Esophagus squamous epithelium (tissue), 5 donors: ENCODE results near the gene IL22RA1. TPM values are rescaled to one million over a fixed set of nuclear protein-coding genes. Genes with fewer than 3 reads are reported as not detected.

Experiments used
- DNase-seq: peaks from one replicate; lab custom pipeline; 2025; lab: John Stamatoyannopoulos, UW
- H3K27ac ChIP-seq, 4 donors: fragments of 200-600 bp; sonication (generic); one replicate each; pipeline ENCODE4 v1.5.1; 2016 to 2019; ENCODE audit warnings: mild to moderate bottlenecking in 1 of 4
- H3K27me3 ChIP-seq, 4 donors: fragments of 200-600 bp; sonication (generic); 1 replicate in 3 of 4; 2 replicates in 1 of 4; pipeline versions ENCODE4 v1.5.1 to v1.6.0; 2017 to 2021; ENCODE audit warnings: antibody characterized with exemption in 1 of 4
- H3K36me3 ChIP-seq, 3 donors: fragments of 200-600 bp; sonication (generic); one replicate each; pipeline ENCODE4 v1.5.1; 2016 to 2019
- H3K4me1 ChIP-seq, 3 donors: fragments of 200-600 bp; sonication (generic); one replicate each; pipeline ENCODE4 v1.5.1; 2017 to 2019
- H3K4me3 ChIP-seq, 4 donors: fragments of 200-600 bp; sonication (generic); 1 replicate in 3 of 4; 2 replicates in 1 of 4; pipeline ENCODE4 v1.5.1; 2016 to 2019; ENCODE audit warnings: mild to moderate bottlenecking in 2 of 4, moderate library complexity in 1 of 4
- H3K9me3 ChIP-seq, 3 donors: fragments of 200-600 bp; sonication (generic); one replicate each; pipeline ENCODE4 v1.5.1; 2016 to 2019
- POLR2A ChIP-seq, 4 donors: fragments of 450-650 bp; IDR thresholded peaks; one replicate each; pipeline ENCODE4 v1.6.1; 2017; ENCODE audit warnings: antibody characterized with exemption in 4 of 4, mild to moderate bottlenecking in 4 of 4, moderate library complexity in 3 of 4
- WGBS, 2 donors: methylation state at CpG; one replicate each; pipeline ENCODE4 v1.1.5; 2018; 5-methylcytosine and 5-hydroxymethylcytosine counted together
- intact Hi-C: fragments of 100-400 bp; cut with DNase I; formaldehyde crosslinking; loops from one replicate; pipeline ENCODE4 v1.15.0; 2022
- total RNA-seq, 4 donors: library from RNA; depleted of rRNA; stranded (reverse); fragments of >200 nt; gene quantifications; one replicate each; pipeline ENCODE4 v1.1.0, GENCODE V29; 2016
- TF ChIP-seq, protein P1 (sequence below), 6 experiments: fragments of 450-650 bp in 4 of 6; fragments of 200-600 bp in 2 of 6; sonication (generic) in 2 of 6; IDR thresholded peaks; one replicate each; pipeline ENCODE4 v1.5.1; 2016 to 2019; ENCODE audit warnings: antibody characterized with exemption in 6 of 6, mild to moderate bottlenecking in 4 of 6, moderate library complexity in 4 of 6
- donor health status: DM: yes; HTN: yes; CAD: no.

Gene IL22RA1
- total RNA-seq, 4 donors from 2014 or later, result 3.6 to 16.0 (median 10.5) TPM

- Histone ChIP-seq H3K4me1 (peaks cover 4 to 28% (median 12%) of the 10 kb centered on the region in 3 donors), H3K36me3 (peaks cover 0 to 22% (median 0%) of the 10 kb centered on the region in 3 donors), H3K4me3 (no peak overlapping the region), H3K9me3 (no peaks in the 10 kb centered on the region), H3K27me3 (peaks cover 0 to 4% (median 0%) of the 10 kb centered on the region in 4 donors), H3K27ac (no peak overlapping the region)
- intact Hi-C loops, result no loop called here
- TF ChIP-seq, protein P1, sequence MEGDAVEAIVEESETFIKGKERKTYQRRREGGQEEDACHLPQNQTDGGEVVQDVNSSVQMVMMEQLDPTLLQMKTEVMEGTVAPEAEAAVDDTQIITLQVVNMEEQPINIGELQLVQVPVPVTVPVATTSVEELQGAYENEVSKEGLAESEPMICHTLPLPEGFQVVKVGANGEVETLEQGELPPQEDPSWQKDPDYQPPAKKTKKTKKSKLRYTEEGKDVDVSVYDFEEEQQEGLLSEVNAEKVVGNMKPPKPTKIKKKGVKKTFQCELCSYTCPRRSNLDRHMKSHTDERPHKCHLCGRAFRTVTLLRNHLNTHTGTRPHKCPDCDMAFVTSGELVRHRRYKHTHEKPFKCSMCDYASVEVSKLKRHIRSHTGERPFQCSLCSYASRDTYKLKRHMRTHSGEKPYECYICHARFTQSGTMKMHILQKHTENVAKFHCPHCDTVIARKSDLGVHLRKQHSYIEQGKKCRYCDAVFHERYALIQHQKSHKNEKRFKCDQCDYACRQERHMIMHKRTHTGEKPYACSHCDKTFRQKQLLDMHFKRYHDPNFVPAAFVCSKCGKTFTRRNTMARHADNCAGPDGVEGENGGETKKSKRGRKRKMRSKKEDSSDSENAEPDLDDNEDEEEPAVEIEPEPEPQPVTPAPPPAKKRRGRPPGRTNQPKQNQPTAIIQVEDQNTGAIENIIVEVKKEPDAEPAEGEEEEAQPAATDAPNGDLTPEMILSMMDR (IDR thresholded peaks at IDR 0.05), result no peak
- TF ChIP-seq POLR2A (IDR thresholded peaks at IDR 0.05), result no peak
- no peak for DNase-seq
- 64 to 68% methylated on average over 12 of the region's 13 CpGs for WGBS, 2 donors
Observed at GRCh38 chr1:24138476-24139221, 4.3 kb downstream of the IL22RA1 start.

- Histone ChIP-seq H3K4me3 (no peak overlapping the region), H3K36me3 (peaks cover 0 to 34% (median 0%) of the 10 kb centered on the region in 3 donors), H3K27ac (no peak overlapping the region), H3K27me3 (no peaks in the 10 kb centered on the region), H3K9me3 (no peaks in the 10 kb centered on the region), H3K4me1 (peaks cover 0 to 12% (median 2%) of the 10 kb centered on the region in 3 donors)
- TF ChIP-seq, protein P1 (IDR thresholded peaks at IDR 0.05), result no peak
- no peak for TF ChIP-seq POLR2A (IDR thresholded peaks at IDR 0.05)
- intact Hi-C loops, result no loop called here
- no peak for DNase-seq
- 74 to 82% methylated on average over 8 to 12 of the region's 15 CpGs for WGBS, 2 donors
Observed at GRCh38 chr1:24136956-24137539, 5.9 kb downstream of the IL22RA1 start.

GRCh38 chr1:24134376-24134775 is 8.6 kb downstream of the IL22RA1 start:
- Histone ChIP-seq H3K4me3 (no peak overlapping the region), H3K27me3 (no peaks in the 10 kb centered on the region), H3K4me1 (no peaks in the 10 kb centered on the region), H3K36me3 (peaks cover 0 to 55% (median 0%) of the 10 kb centered on the region in 3 donors), H3K27ac (peak overlapping the region in 1 of 4 donors; percentile 59), H3K9me3 (peaks cover 0 to 10% (median 0%) of the 10 kb centered on the region in 3 donors)
- DNase-seq, result no peak
- intact Hi-C loops, result no loop called here
- TF ChIP-seq, protein P1 (IDR thresholded peaks at IDR 0.05), result no peak
- TF ChIP-seq POLR2A (IDR thresholded peaks at IDR 0.05), result no peak
- WGBS, 2 donors, result 59 to 61% methylated on average over 3 of the region's 3 CpGs

- no peak overlapping the region for H3K4me3 ChIP-seq
- TF ChIP-seq POLR2A (IDR thresholded peaks at IDR 0.05), result no peak
- TF ChIP-seq, protein P1 (IDR thresholded peaks at IDR 0.05), result no peak
- WGBS, 2 donors, result 69 to 92% methylated on average over 1 of the region's 1 CpG
- H3K27me3 ChIP-seq, result no peaks in the 10 kb centered on the region
- intact Hi-C loops, result no loop called here
- H3K9me3 ChIP-seq, result peaks cover 0 to 10% (median 0%) of the 10 kb centered on the region in 3 donors
- H3K27ac ChIP-seq, result peak overlapping the region in 1 of 4 donors; percentile 59
- H3K4me1 ChIP-seq, result no peaks in the 10 kb centered on the region
- no peak for DNase-seq
- peaks cover 0 to 60% (median 0%) of the 10 kb centered on the region in 3 donors for H3K36me3 ChIP-seq
Observed at GRCh38 chr1:24133819-24134218, 9.1 kb downstream of the IL22RA1 start.

DNA sequence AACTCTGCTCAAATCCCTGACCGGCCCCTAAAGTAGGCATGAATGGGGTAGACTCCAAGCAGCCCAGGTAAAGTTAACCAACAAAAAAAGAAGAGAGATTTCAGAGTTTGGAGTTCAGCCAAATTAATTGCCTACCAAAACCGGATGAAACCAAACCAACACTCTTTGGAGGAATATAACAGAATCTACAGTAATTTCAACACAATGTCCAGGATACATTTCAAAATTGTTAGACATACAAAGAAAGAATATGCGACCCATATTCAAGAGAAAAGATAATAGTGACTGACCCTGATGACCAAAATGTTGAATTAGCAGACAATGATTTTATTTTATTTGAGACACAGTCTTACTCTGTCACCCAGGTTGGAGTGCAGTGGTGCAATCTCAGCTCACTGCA is 12.6 kb downstream of the IL22RA1 start:
- intact Hi-C loops, result no loop called here
- Histone ChIP-seq H3K9me3 (peaks cover 0 to 10% (median 0%) of the 10 kb centered on the region in 3 donors), H3K4me3 (no peak overlapping the region), H3K27ac (no peak overlapping the region), H3K4me1 (no peaks in the 10 kb centered on the region), H3K27me3 (no peaks in the 10 kb centered on the region), H3K36me3 (peaks cover 0 to 70% (median 0%) of the 10 kb centered on the region in 3 donors)
- 75 to 80% methylated on average over 3 of the region's 3 CpGs for WGBS, 2 donors
- TF ChIP-seq POLR2A (IDR thresholded peaks at IDR 0.05), result no peak
- TF ChIP-seq, protein P1 (IDR thresholded peaks at IDR 0.05), result no peak
- no peak for DNase-seq
